ENCODE results near the gene ZNF860.

DNA sequence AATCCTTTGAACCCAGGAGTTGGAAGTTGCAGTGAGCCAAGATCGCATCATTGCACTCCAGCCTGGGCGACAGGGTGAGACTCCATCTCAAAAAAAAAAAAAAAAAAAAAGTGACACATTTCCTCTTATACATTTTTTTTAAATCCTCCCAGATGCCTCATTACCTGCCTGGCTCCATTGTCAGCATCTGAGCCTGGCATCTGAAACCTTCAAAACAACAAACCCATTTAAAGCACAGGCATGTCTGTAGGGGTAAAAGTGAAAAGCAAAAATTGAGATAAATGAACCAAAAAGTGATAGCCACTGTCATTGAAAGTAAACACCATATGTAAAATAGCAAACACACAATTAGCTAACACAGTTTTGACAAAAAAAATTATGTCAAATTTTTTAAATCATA, 39.1 kb upstream of the ZNF860 start:
- TF ChIP-seq, protein P1, sequence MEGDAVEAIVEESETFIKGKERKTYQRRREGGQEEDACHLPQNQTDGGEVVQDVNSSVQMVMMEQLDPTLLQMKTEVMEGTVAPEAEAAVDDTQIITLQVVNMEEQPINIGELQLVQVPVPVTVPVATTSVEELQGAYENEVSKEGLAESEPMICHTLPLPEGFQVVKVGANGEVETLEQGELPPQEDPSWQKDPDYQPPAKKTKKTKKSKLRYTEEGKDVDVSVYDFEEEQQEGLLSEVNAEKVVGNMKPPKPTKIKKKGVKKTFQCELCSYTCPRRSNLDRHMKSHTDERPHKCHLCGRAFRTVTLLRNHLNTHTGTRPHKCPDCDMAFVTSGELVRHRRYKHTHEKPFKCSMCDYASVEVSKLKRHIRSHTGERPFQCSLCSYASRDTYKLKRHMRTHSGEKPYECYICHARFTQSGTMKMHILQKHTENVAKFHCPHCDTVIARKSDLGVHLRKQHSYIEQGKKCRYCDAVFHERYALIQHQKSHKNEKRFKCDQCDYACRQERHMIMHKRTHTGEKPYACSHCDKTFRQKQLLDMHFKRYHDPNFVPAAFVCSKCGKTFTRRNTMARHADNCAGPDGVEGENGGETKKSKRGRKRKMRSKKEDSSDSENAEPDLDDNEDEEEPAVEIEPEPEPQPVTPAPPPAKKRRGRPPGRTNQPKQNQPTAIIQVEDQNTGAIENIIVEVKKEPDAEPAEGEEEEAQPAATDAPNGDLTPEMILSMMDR (IDR thresholded peaks at IDR 0.05): no peak
- TF ChIP-seq POLR2A (IDR thresholded peaks at IDR 0.05): no peak

Data from body of pancreas (tissue), 4 donors.